RPMI7951 (cell line): ENCODE results near the gene MME. TPM values are rescaled to one million over a fixed set of nuclear protein-coding genes. Genes with fewer than 3 reads are reported as not detected.

ENCODE experiments used
- DNase-seq: peaks from one replicate; pipeline ENCODE4 v3.0.0-alpha.2; 2012; ENCODE audit warnings: low read depth
- total RNA-seq: library from RNA; depleted of rRNA; stranded (reverse); fragments of >200 nt; shearing (Covaris generic); gene quantifications from 2 replicates; pipeline ENCODE4 v1.2.3, GENCODE V29; 2014; rRNA removed

MME gene
- total RNA-seq: 73.8 and 77.4 TPM in 2 replicates

- DNase-seq: peak; percentile 80
Measured at GRCh38 chr3:155079746-155080487, at the start of gene MME. TSS of gene MME (plus strand) at chr3:155080319. CDS start at chr3:155084168, 3,849 bp downstream.

- DNase-seq: no peak
Measured at GRCh38 chr3:155031186-155031585, 48.9 kb upstream of the MME start.

- DNase-seq: peak; percentile 51
Measured at GRCh38 chr3:155032918-155033317, 47.2 kb upstream of the MME start.

GRCh38 chr3:155034786-155035185, 45.3 kb upstream of the MME start:
- DNase-seq: no peak

- no peak for DNase-seq
Measured at GRCh38 chr3:155035553-155035952, 44.6 kb upstream of the MME start.

GRCh38 chr3:155037508-155038202, 42.5 kb upstream of the MME start:
- no peak for DNase-seq

- no peak for DNase-seq
Measured at GRCh38 chr3:155038203-155038554, 41.9 kb upstream of the MME start.

GRCh38 chr3:155046935-155047334, 33.2 kb upstream of the MME start:
- no peak for DNase-seq

GRCh38 chr3:155047672-155048071, 32.4 kb upstream of the MME start:
- DNase-seq: no peak

GRCh38 chr3:155049959-155050358, 30.2 kb upstream of the MME start:
- DNase-seq: no peak

- no peak for DNase-seq
Measured at GRCh38 chr3:155052470-155052869, 27.6 kb upstream of the MME start.

GRCh38 chr3:155053756-155054155, 26.4 kb upstream of the MME start:
- DNase-seq: no peak

- DNase-seq: no peak
Measured at GRCh38 chr3:155064920-155065319, 15.2 kb upstream of the MME start.

GRCh38 chr3:155065537-155065936, 14.6 kb upstream of the MME start:
- peak; percentile 67 for DNase-seq

GRCh38 chr3:155069729-155070128, 10.4 kb upstream of the MME start:
- peak; percentile 74 for DNase-seq

- no peak for DNase-seq
Measured at GRCh38 chr3:155070316-155070715, 9.8 kb upstream of the MME start.

GRCh38 chr3:155070932-155071387, 9.2 kb upstream of the MME start:
- DNase-seq: peak; percentile 93

- DNase-seq: no peak
Measured at GRCh38 chr3:155075200-155075599, 4.9 kb upstream of the MME start.

GRCh38 chr3:155076888-155077287, 3.2 kb upstream of the MME start:
- DNase-seq: peak; percentile 42

- no peak for DNase-seq
Measured at GRCh38 chr3:155078711-155079467, 1.2 kb upstream of the MME start.

GRCh38 chr3:155079468-155079745, 712 bp upstream of the MME start:
- peak; percentile 53 for DNase-seq

- no peak for DNase-seq
Measured at GRCh38 chr3:155080692-155081091, 573 bp downstream of the MME start.
